Measurements from ENCODE around the gene GALNT10. TPM values are rescaled to one million over a fixed set of nuclear protein-coding genes. Genes with fewer than 3 reads are reported as not detected.

The GALNT10 gene
- total RNA-seq, 1 experiment from 2014 or later: 22.9 TPM

DNA sequence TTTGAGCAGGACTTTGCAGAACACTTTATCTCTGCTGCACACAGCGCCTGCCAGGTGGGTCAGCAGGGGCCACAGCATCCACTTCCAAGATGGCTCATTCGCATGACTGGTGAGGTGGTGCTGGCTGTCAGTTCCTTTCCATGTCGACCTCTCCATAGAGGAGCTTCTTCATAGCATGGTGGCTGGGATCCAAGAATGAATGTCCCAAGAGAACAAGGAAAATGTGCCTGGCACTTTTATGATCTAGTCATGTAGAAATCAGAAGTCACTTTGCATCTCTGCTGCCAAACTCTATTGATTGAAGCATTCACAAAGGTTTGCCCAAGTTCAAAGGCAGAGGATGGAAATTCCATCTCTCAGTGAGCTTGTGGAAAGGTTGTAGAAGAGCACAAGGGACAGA lies 85.0 kb downstream of the GALNT10 start:
- ATAC-seq (no peak), DNase-seq (ENCODE audit: low spot score) (no peak)
- Mint-ChIP-seq H3K4me1 (no peaks in the 10 kb centered on the region; the same call in 1 of the 2 replicates), H3K36me3 (no peaks in the 10 kb centered on the region), H3K9me3 (no peaks in the 10 kb centered on the region), H3K27me3 (ENCODE audit: low read depth) (no peaks in the 10 kb centered on the region), H3K27ac (no peak overlapping the region), H3K4me3 (no peak overlapping the region)
- TF ChIP-seq ELF4 (CRISPR knock-in tag; IDR thresholded peaks at IDR 0.05; ENCODE audit: low read depth) (no peak), IRF2 (CRISPR knock-in tag; IDR thresholded peaks at IDR 0.05; ENCODE audit: borderline replicate concordance, low read depth) (no peak), GRHL2 (CRISPR knock-in tag; IDR thresholded peaks at IDR 0.05; ENCODE audit: insufficient replicate concordance, severe bottlenecking) (no peak), OVOL2 (CRISPR knock-in tag; IDR thresholded peaks at IDR 0.05; ENCODE audit: borderline replicate concordance) (no peak), RORB (CRISPR knock-in tag; IDR thresholded peaks at IDR 0.05) (no peak), E2F1 (CRISPR knock-in tag; IDR thresholded peaks at IDR 0.05) (no peak), SP1 (CRISPR knock-in tag; conservative IDR thresholded peaks at IDR 0.05) (no peak), ZNF121 (CRISPR knock-in tag; IDR thresholded peaks at IDR 0.05) (no peak), CBFB (CRISPR knock-in tag; IDR thresholded peaks at IDR 0.05; ENCODE audit: low read depth) (no peak), AFF4 (CRISPR knock-in tag; IDR thresholded peaks at IDR 0.05; ENCODE audit: borderline replicate concordance) (no peak), SOX15 (CRISPR knock-in tag; IDR thresholded peaks at IDR 0.05) (no peak), SMAD4 (CRISPR knock-in tag; IDR thresholded peaks at IDR 0.05) (no peak), ZNF281 (CRISPR knock-in tag; IDR thresholded peaks at IDR 0.05) (no peak), FOXK1 (CRISPR knock-in tag; IDR thresholded peaks at IDR 0.05) (no peak), NFYB (CRISPR knock-in tag; conservative IDR thresholded peaks at IDR 0.05; ENCODE audit: low read depth) (no peak)
- TF ChIP-seq, protein P1, sequence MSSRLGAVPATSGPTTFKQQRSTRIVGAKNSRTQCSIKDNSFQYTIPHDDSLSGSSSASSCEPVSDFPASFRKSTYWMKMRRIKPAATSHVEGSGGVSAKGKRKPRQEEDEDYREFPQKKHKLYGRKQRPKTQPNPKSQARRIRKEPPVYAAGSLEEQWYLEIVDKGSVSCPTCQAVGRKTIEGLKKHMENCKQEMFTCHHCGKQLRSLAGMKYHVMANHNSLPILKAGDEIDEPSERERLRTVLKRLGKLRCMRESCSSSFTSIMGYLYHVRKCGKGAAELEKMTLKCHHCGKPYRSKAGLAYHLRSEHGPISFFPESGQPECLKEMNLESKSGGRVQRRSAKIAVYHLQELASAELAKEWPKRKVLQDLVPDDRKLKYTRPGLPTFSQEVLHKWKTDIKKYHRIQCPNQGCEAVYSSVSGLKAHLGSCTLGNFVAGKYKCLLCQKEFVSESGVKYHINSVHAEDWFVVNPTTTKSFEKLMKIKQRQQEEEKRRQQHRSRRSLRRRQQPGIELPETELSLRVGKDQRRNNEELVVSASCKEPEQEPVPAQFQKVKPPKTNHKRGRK (CRISPR knock-in tag; IDR thresholded peaks at IDR 0.05; ENCODE audit: borderline replicate concordance): no peak
- TF ChIP-seq, protein P2, sequence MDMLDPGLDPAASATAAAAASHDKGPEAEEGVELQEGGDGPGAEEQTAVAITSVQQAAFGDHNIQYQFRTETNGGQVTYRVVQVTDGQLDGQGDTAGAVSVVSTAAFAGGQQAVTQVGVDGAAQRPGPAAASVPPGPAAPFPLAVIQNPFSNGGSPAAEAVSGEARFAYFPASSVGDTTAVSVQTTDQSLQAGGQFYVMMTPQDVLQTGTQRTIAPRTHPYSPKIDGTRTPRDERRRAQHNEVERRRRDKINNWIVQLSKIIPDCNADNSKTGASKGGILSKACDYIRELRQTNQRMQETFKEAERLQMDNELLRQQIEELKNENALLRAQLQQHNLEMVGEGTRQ (CRISPR knock-in tag; IDR thresholded peaks at IDR 0.05): no peak
- TF ChIP-seq, protein P3, sequence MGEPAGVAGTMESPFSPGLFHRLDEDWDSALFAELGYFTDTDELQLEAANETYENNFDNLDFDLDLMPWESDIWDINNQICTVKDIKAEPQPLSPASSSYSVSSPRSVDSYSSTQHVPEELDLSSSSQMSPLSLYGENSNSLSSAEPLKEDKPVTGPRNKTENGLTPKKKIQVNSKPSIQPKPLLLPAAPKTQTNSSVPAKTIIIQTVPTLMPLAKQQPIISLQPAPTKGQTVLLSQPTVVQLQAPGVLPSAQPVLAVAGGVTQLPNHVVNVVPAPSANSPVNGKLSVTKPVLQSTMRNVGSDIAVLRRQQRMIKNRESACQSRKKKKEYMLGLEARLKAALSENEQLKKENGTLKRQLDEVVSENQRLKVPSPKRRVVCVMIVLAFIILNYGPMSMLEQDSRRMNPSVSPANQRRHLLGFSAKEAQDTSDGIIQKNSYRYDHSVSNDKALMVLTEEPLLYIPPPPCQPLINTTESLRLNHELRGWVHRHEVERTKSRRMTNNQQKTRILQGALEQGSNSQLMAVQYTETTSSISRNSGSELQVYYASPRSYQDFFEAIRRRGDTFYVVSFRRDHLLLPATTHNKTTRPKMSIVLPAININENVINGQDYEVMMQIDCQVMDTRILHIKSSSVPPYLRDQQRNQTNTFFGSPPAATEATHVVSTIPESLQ (CRISPR knock-in tag; IDR thresholded peaks at IDR 0.05): no peak
- TF ChIP-seq, protein P4, sequence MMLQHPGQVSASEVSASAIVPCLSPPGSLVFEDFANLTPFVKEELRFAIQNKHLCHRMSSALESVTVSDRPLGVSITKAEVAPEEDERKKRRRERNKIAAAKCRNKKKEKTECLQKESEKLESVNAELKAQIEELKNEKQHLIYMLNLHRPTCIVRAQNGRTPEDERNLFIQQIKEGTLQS (CRISPR knock-in tag; conservative IDR thresholded peaks at IDR 0.05): no peak
- ChIA-PET POLR2A (no interaction called here), CTCF (no interaction called here)

Measured in WTC11 (cell line).